ENCODE data around the gene PEF1. TPM values are rescaled to one million over a fixed set of nuclear protein-coding genes. Genes with fewer than 3 reads are reported as not detected.
A peak's percentile ranks its signal among the peaks of the same experiment; 100 is the strongest.

PEF1 gene
- total and polyA plus RNA-seq, 2 donors (not counting 1 experiment from before 2014, with no cell fraction given): 36.7 to 49.4 TPM

- Histone ChIP-seq H3K9ac (ENCODE audit: low read length) (no peak overlapping the region), H3K27ac (ENCODE audit: low read length in 2 of 2) (no peak overlapping the region), H3K79me2 (ENCODE audit: control insufficient read depth, insufficient read depth, low read length) (no peaks in the 10 kb centered on the region), H2AFZ (ENCODE audit: insufficient read depth, low read depth, low read length, poor library complexity, severe bottlenecking) (no peak overlapping the region), H3K9me3 (ENCODE audit: control extremely low read depth in 1 of 3, control insufficient read depth in 2 of 3, insufficient read depth in 1 of 3, low read length in 2 of 3) (peaks cover 0 to 5% (median 0%) of the 10 kb centered on the region in 3 donors), H3K27me3 (replicated peaks in 1 of 4; ENCODE audit: control extremely low read depth in 1 of 4, control insufficient read depth in 3 of 4, insufficient read depth in 4 of 4, low read length in 3 of 4) (peaks cover 0 to 25% (median 5%) of the 10 kb centered on the region in 4 experiments), H3K36me3 (replicated peaks in 1 of 2; ENCODE audit: control extremely low read depth in 1 of 2, control insufficient read depth in 1 of 2, extremely low read depth in 1 of 2, insufficient read depth in 2 of 2, low read length in 1 of 2) (peaks cover 0 to 2% of the 10 kb centered on the region in 2 experiments), H3K4me3 (ENCODE audit: control extremely low read depth in 1 of 5, extremely low read depth in 1 of 5, insufficient read depth in 1 of 5, low read depth in 2 of 5, low read length in 4 of 5) (no peak overlapping the region), H3K4me1 (ENCODE audit: control insufficient read depth in 2 of 2, insufficient read depth in 2 of 2, low read length in 2 of 2) (peaks cover 13 to 19% of the 10 kb centered on the region in 2 donors), H4K20me1 (ENCODE audit: control insufficient read depth, insufficient read depth, low read length, poor library complexity, severe bottlenecking) (no peaks in the 10 kb centered on the region), H3K4me2 (replicated peaks; ENCODE audit: low read depth, low read length, poor library complexity, severe bottlenecking) (no peak overlapping the region)
- POLR2A ChIA-PET: no interaction called here
- DNase-seq (peak; percentile 4), ATAC-seq (ENCODE audit: low read depth) (no peak)
- H3K9me3 Mint-ChIP-seq (ENCODE audit: insufficient read depth): no peaks in the 10 kb centered on the region
- H3K27ac Mint-ChIP-seq: no peak overlapping the region
- intact Hi-C loops (cut with micrococcal nuclease): no loop called here
- TF ChIP-seq EZH2 (IDR thresholded peaks at IDR 0.05; ENCODE audit: borderline replicate concordance, insufficient read depth, low read depth, low read length, poor library complexity, severe bottlenecking) (no peak), CTCF (IDR thresholded peaks at IDR 0.05) (no peak)
- peaks cover 18% of the 10 kb centered on the region for H3K27me3 Mint-ChIP-seq
- CTCF ChIA-PET: no interaction called here
- 92% methylated on average over 12 of the region's 15 CpGs for WGBS (ENCODE audit: insufficient coverage)
- peaks cover 18% of the 10 kb centered on the region for H3K4me1 Mint-ChIP-seq
- H3K4me3 Mint-ChIP-seq: no peak overlapping the region
These were observed 22.6 kb downstream of the PEF1 start for GRCh38 chr1:31621847-31622730.

- H3K27ac Mint-ChIP-seq: no peak overlapping the region
These were observed 23.2 kb downstream of the PEF1 start for GRCh38 chr1:31621498-31621820.

More at GRCh38 chr1:31621498-31621820, 23.2 kb downstream of the PEF1 start:
- H3K36me3 ChIP-seq (replicated peaks in 1 of 2; ENCODE audit: control extremely low read depth in 1 of 2, control insufficient read depth in 1 of 2, extremely low read depth in 1 of 2, insufficient read depth in 2 of 2, low read length in 1 of 2): peaks cover 0 to 2% of the 10 kb centered on the region in 2 experiments
- no peak overlapping the region for H3K4me3 ChIP-seq (ENCODE audit: control extremely low read depth in 1 of 5, extremely low read depth in 1 of 5, insufficient read depth in 1 of 5, low read depth in 2 of 5, low read length in 4 of 5)
- no peak for TF ChIP-seq EZH2 (IDR thresholded peaks at IDR 0.05; ENCODE audit: borderline replicate concordance, insufficient read depth, low read depth, low read length, poor library complexity, severe bottlenecking)
- TF ChIP-seq CTCF (IDR thresholded peaks at IDR 0.05): no peak
- H3K27me3 ChIP-seq (replicated peaks in 1 of 4; ENCODE audit: control extremely low read depth in 1 of 4, control insufficient read depth in 3 of 4, insufficient read depth in 4 of 4, low read length in 3 of 4): peaks cover 0 to 32% (median 8%) of the 10 kb centered on the region in 4 experiments
- H3K4me1 ChIP-seq (ENCODE audit: control insufficient read depth in 2 of 2, insufficient read depth in 2 of 2, low read length in 2 of 2): peaks cover 13 to 19% of the 10 kb centered on the region in 2 donors
- Mint-ChIP-seq H3K4me3 (no peak overlapping the region), H3K9me3 (ENCODE audit: insufficient read depth) (no peaks in the 10 kb centered on the region), H3K4me1 (peaks cover 22% of the 10 kb centered on the region), H3K27me3 (peaks cover 25% of the 10 kb centered on the region)
- 91% methylated on average over 4 of the region's 5 CpGs for WGBS (ENCODE audit: insufficient coverage)
- no peak overlapping the region for H3K4me2 ChIP-seq (replicated peaks; ENCODE audit: low read depth, low read length, poor library complexity, severe bottlenecking)
- peak; percentile 9 for DNase-seq
- intact Hi-C loops (cut with micrococcal nuclease): no loop called here
- H3K9me3 ChIP-seq (ENCODE audit: control extremely low read depth in 1 of 3, control insufficient read depth in 2 of 3, insufficient read depth in 1 of 3, low read length in 2 of 3): peaks cover 0 to 5% (median 0%) of the 10 kb centered on the region in 3 donors
- H3K9ac ChIP-seq (ENCODE audit: low read length): no peak overlapping the region
- H2AFZ ChIP-seq (ENCODE audit: insufficient read depth, low read depth, low read length, poor library complexity, severe bottlenecking): no peak overlapping the region
- no peak for ATAC-seq (ENCODE audit: low read depth)
- H3K27ac ChIP-seq (ENCODE audit: low read length in 2 of 2): no peak overlapping the region
- CTCF ChIA-PET: no interaction called here
- H4K20me1 ChIP-seq (ENCODE audit: control insufficient read depth, insufficient read depth, low read length, poor library complexity, severe bottlenecking): no peaks in the 10 kb centered on the region
- POLR2A ChIA-PET: no interaction called here
- H3K79me2 ChIP-seq (ENCODE audit: control insufficient read depth, insufficient read depth, low read length): no peaks in the 10 kb centered on the region
